WTC11 (cell line): ENCODE data around the gene RIC8A.

Experiments
- CTCF ChIP-seq: fragments of 200-600 bp; IDR thresholded peaks from 2 replicates; pipeline ENCODE4 v1.8.0; 2022; ENCODE audit warnings: antibody characterized with exemption
- E2F4 ChIP-seq: sonication (generic); formaldehyde crosslinking; IDR thresholded peaks from 2 replicates; pipeline ENCODE4 v1.8.1; 2022; ENCODE audit warnings: low read depth, mild to moderate bottlenecking, moderate library complexity, missing genetic modification reagents, borderline replicate concordance
- ESRRA ChIP-seq: sonication (generic); formaldehyde crosslinking; IDR thresholded peaks from 2 replicates; pipeline ENCODE4 v1.8.1; 2022; ENCODE audit warnings: mild to moderate bottlenecking, missing genetic modification reagents, borderline replicate concordance
- TEAD4 ChIP-seq: sonication (generic); formaldehyde crosslinking; IDR thresholded peaks from 2 replicates; pipeline ENCODE4 v1.8.0; 2022; ENCODE audit warnings: mild to moderate bottlenecking, missing genetic modification reagents
- ZBTB43 ChIP-seq: sonication (generic); formaldehyde crosslinking; IDR thresholded peaks from 2 replicates; pipeline ENCODE4 v1.8.1; 2023; ENCODE audit warnings: mild to moderate bottlenecking, missing genetic modification reagents
- ZNF232 ChIP-seq: sonication (generic); formaldehyde crosslinking; IDR thresholded peaks from 2 replicates; pipeline ENCODE4 v1.8.0; 2022; ENCODE audit warnings: mild to moderate bottlenecking, missing genetic modification reagents
- ZSCAN18 ChIP-seq: fragments of 250-450 bp; sonication (Bioruptor Pico); IDR thresholded peaks from 2 replicates; pipeline ENCODE4 v2.1.2; 2022; ENCODE audit warnings: mild to moderate bottlenecking, moderate library complexity

GRCh38 chr11:236774-237767 lies 29.6 kb downstream of the RIC8A start, which contains the start of gene PSMD13:
- TF ChIP-seq ESRRA (CRISPR knock-in tag) (no peak), CTCF (no peak), ZBTB43 (no peak), ZNF232 (CRISPR knock-in tag) (no peak), ZSCAN18 (CRISPR knock-in tag) (no peak), E2F4 (CRISPR knock-in tag) (no peak), TEAD4 (CRISPR knock-in tag) (no peak)
